ELF-1 (cell line): ENCODE measurements around the gene SYCP2L.
"Not testable (repeated sequence)": the region's sequence is repeated elsewhere in the genome, so short reads cannot be mapped to it uniquely, and the experiment has no call there.

Experiments used
- DNase-seq: peaks from one replicate; pipeline ENCODE4 v3.0.0-alpha.2; 2016; ENCODE audit warnings: low read depth, low spot score

SYCP2L gene

GRCh38 chr6:10886691-10887502, at the start of gene SYCP2L:
Gene SYCP2L (plus strand): TSS chr6:10887052. CDS start chr6:10887127, 75 bp downstream.
- DNase-seq = peak; percentile 93

DNA sequence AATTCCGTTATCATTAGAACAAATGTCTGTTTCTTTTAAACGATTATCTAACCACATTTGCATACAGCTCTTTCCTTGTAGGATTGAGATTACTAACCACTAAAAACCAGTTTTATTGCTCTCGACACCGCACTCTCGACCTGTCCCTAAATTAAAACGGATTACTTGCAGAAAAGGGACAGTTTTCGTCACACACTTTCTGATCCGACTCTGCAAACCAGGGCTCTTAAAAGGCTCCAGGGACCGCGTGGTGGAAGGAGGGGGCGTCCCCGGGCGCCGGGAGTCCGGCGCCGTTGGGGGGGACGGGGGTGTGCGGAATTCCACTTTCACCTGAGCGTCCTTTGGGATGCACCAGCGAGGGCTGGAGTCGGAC, 49.2 kb upstream of the SYCP2L start:
- no peak for DNase-seq

- peak; percentile 97 for DNase-seq
These were observed 48.7 kb upstream of the SYCP2L start, which contains the start of gene MAK for GRCh38 chr6:10837995-10838793. Gene MAK (minus strand): TSS chr6:10838539. CDS start chr6:10830648, 7,891 bp downstream.

DNA sequence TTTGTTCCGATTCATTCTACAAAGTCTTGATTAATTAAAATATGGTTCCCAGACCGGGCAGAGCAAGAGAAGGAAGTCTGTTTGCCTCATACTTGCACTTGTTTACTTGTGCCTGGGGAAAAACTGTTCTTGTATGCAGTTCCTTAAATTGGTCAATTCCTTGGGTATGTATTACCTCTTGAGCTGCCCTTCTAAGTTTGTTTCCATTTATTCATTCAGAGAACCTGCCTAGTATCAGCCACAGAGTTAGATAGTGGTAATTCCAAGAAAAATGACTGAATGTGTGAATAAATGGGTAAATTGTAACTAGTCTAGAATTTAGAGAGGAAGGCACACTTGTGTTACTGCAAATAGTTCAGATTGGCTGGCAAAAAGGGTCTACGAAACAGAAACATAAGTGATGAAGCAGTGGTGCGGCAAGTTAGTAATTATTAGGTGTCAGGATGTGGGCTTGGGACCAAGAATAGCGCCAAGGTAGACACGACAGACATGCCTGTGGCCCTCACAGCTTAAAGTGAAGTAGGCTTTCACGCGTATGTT, 48.0 kb upstream of the SYCP2L start:
- DNase-seq = no peak

DNA sequence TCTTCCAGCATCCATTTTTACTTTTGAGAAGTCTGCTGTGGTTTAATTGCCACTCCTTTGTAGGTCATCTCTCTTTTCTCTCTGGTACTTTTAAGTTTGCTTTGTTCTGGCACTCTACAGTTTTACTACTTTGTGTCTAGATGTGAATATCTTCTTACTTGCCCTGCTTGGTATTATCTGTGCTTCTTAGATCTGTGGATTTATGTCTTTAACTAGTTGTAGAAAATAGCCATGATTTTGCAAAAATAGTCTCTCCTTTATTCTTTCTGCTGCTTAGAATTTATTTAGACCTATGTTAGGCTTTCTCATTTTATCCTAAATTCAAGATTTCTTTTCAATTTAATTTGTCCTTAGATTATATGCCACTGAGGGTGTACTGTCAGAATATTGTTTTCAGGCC, 43.3 kb upstream of the SYCP2L start:
- no peak for DNase-seq

DNA sequence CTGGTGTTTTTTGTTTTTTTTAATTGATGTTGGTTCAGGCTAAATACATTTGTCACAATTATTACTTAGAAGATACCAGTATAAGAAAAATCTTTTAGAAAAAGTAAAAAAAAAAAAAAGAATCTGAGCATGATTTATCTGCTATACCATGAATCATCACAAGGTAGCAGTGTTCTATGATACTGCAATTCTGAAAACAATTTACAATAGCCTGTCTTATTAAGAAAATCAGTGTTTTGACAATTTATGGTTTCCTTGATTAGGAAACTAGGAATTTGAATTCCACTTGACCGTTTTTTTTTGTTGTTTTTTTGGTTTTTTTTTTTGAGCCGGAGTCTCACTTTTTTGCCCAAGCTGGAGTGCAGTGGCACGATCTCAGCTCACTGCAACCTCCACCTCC, 39.2 kb upstream of the SYCP2L start:
- DNase-seq = no peak

DNA sequence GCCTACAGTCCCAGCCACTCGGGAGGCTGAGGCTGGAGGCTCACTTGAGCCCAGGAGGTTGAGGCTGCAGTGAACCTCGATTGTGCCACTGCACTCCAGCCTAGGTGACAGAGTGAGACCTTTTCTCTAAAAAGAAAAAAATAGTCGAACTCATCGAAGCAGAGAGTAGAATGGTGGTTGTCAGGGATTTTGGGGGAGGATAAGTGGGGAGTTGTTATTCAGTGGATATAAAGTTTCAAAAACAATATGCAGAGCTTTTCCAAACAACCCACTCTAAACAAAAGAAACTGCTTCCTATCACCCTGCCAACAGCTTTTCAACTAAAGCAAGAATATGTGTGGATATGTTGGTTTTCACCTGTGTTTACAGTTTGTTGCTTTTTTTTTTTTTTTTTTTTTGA, 37.0 kb upstream of the SYCP2L start:
- no peak for DNase-seq

- no peak for DNase-seq
These were observed 36.1 kb upstream of the SYCP2L start for GRCh38 chr6:10850728-10851127.

DNA sequence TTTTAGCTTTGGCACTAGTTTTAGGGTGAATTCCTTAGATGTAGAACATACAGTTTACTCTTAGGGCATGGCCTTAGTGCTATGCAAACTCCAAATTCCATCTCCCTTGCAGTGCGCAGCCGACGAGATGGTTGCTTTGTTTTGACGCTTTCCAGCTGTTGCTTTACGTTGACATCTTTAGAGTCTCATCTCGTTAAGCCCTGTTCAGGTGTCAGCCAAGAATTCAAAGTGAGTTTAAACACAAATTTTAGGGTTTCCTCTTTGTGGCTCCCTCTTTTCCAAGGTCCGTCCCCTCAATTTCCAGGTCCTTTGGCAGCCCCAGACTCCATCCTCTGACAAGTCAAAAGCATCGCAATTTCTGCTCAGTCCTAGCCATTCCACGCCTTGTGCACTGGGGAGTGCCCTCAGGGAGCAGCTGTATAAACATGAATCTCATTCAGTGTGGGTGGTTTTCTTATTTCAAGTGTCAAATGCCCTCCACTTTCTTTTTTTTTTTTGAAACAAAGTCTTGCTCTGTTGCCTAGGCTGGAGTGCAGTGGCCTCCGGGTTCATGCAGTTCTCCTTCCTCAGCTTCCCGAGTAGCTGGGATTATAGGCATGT, 34.4 kb upstream of the SYCP2L start:
- DNase-seq = no peak

DNA sequence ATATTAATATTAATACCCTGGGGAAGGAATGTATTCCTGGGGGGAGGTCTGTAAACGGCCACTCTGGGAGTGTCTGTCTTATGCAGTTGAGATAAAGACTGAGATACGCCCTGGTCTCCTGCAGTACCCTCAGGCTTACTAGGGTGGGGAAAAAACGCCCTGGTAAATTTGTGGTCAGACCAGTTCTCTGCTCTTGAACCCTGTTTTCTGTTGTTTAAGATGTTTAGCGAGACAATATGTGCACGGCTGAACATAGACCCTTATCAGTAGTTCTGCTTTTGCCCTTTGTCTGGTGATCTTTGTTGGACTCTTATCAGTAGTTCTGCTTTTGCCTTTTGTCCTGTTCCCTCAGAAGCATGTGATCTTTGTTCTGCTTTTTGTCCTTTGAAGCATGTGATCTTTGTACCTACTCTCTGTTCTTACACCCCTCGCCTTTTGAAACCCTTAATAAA, 33.0 kb upstream of the SYCP2L start:
- DNase-seq = not testable (repeated sequence)

DNA sequence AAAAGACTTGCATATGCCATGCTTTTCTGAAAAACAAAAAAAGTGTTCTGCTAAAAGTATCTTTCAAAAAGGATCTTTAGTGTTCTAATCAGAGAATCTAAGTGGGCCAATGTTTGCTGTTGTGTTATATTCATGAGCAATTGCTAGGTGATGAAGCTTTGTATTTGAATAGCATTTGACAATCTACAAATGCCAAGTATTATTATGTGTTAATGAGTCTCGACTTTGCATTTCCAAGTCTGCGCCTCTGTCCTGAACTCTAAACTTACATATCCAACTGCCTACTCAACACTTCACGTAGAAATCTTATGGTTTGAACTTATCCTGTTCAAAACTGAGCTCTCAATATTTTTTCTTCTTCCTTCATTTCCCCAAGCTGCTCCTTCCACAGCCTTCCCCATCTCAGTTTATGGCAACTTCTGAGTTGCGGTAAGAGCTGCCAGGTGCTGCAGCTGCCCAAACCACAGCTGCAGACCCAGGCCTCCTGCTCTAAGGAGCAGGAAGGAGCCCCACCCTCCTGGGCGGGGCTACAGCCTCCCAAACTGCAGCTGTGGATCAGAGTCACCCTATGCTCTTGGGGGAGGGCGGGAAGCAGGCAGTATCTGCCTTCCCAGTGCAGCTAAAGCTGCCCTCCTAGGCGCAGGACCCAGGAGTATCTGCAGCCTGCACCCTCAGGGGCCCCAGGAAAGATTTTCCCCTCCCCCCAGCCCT, 31.8 kb upstream of the SYCP2L start:
- no peak for DNase-seq

GRCh38 chr6:10857259-10857658, 29.6 kb upstream of the SYCP2L start:
- DNase-seq = no peak

GRCh38 chr6:10861086-10861485, 25.8 kb upstream of the SYCP2L start:
- DNase-seq = no peak

DNA sequence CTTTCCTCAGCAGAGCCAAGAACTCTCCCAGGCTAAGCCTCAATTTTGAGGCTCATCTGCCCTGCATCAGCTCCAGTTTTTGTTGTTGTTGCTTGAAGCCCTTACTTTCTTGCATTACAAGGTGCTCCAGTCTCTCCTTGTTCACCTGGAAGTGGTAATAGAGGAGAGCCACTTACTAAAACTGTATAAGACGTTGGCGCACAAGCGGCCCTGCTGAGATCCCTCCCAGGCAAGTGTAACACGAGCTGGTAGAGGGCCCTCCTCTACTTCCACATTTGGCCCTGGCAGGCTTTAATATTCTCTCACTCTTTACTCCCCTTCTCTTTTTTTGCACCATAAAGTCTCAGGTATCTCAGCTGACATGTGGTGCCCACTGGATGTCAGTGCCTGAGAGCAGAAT, 24.5 kb upstream of the SYCP2L start:
- no peak for DNase-seq

- not testable (repeated sequence) for DNase-seq
These were observed 23.8 kb upstream of the SYCP2L start for GRCh38 chr6:10863031-10863430.

- not testable (repeated sequence) for DNase-seq
These were observed 20.1 kb upstream of the SYCP2L start for GRCh38 chr6:10866709-10867108.

DNA sequence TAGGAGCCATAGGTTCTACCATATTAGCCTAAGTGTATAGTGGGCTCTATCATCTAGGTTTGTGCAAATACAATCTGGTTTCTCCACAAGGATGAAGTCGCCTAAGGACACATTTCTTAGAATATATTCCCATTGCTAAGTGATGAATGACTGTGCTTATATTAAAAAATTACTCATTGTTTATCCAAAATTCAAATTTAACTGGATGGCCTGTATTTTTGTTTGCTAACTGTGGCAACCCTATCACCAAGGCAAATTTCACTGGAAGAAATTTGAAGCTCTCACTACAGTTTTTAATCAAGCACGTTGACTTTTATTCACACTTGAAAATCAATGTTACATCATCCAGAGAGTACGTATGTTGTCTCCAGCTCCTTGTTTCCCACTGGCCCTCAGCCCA, 18.9 kb upstream of the SYCP2L start:
- DNase-seq = no peak

- no peak for DNase-seq
These were observed 13.5 kb upstream of the SYCP2L start for GRCh38 chr6:10873374-10873773.

DNA sequence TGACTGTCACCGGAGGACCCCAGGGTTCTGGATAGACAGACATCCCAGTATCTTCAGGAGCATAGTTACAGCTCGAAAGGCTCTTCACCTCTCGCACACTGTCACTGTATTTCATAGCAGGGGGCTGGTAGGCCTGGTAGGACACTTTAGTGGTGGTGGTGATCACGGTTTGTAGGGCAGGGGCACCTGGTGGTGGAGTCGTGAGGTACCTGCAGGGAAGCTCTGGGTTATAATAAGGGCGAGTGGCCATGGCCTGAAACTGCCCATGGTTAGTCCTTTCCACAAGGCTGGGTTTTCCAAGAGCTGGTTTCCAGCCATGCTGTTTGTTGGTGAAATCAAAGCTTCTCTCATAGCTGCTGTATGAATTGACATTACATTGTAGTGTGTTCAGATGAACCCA, 12.6 kb upstream of the SYCP2L start:
- no peak for DNase-seq

GRCh38 chr6:10875026-10875425, 11.8 kb upstream of the SYCP2L start:
- DNase-seq = no peak

- no peak for DNase-seq
These were observed 9.8 kb upstream of the SYCP2L start for GRCh38 chr6:10877012-10877411.
